CD4-positive, alpha-beta T cell (primary cell): Measurements from ENCODE around the gene GP1BB. TPM values are rescaled to one million over a fixed set of nuclear protein-coding genes. Genes with fewer than 3 reads are reported as not detected.

Experiments used
- ATAC-seq: fragments of 200-7000 bp; cut with Tn5 transposase; one replicate; pipeline ENCODE4 v1.10.0; 2022; ENCODE audit warnings: mild to moderate bottlenecking; ENCODE audit not compliant: poor library complexity
- CTCF ChIA-PET: fragments of 350-600 bp; sonication (Branson Sonifier 250); formaldehyde crosslinking; loops from one replicate; lab custom pipeline; 2021; ENCODE audit warnings: antibody characterized with exemption, inconsistent platforms; lab: Charles Lee
- POLR2A ChIA-PET: fragments of 350-600 bp; sonication (Branson Sonifier 250); formaldehyde crosslinking; loops from one replicate; lab custom pipeline; 2021; ENCODE audit warnings: antibody characterized with exemption, inconsistent platforms; lab: Charles Lee
- DNase-seq, 14 experiments: peaks; one replicate each; pipeline ENCODE4 v3.0.0-alpha.2; 2013 to 2020; ENCODE audit warnings: mixed read lengths in 2 of 14
- H3K27ac ChIP-seq, 2 donors: one replicate each; pipeline versions ENCODE4 v1.5.1 to v1.7.0; 2013; ENCODE audit warnings: low read length in 2 of 2, low read depth in 1 of 2, mild to moderate bottlenecking in 1 of 2
- H3K27me3 ChIP-seq, 2 experiments: 1 replicate in 1 of 2; 2 replicates in 1 of 2; pipeline versions ENCODE4 v1.6.1 to v1.7.0; 2013; ENCODE audit warnings: low read length in 2 of 2, control low read depth in 1 of 2, mild to moderate bottlenecking in 1 of 2, moderate library complexity in 1 of 2; ENCODE audit not compliant: insufficient read depth in 2 of 2, control insufficient read depth in 1 of 2
- H3K36me3 ChIP-seq: one replicate; pipeline ENCODE4 v1.6.1; 2013; ENCODE audit warnings: low read length, control low read depth; ENCODE audit not compliant: insufficient read depth
- H3K4me1 ChIP-seq: one replicate; pipeline ENCODE4 v1.6.1; 2013; ENCODE audit warnings: low read length, control low read depth; ENCODE audit not compliant: insufficient read depth
- H3K4me3 ChIP-seq: one replicate; pipeline ENCODE4 v1.5.1; 2013; ENCODE audit warnings: mild to moderate bottlenecking, low read length, moderate library complexity
- H3K9me3 ChIP-seq, 2 experiments: 1 replicate in 1 of 2; 2 replicates in 1 of 2; pipeline versions ENCODE4 v1.6.1 to v1.7.0; 2013; ENCODE audit warnings: low read length in 2 of 2, mild to moderate bottlenecking in 2 of 2, control low read depth in 1 of 2, moderate library complexity in 1 of 2; ENCODE audit not compliant: control insufficient read depth in 1 of 2, insufficient read depth in 1 of 2
- H3K27ac Mint-ChIP-seq: one replicate; pipeline ENCODE4 v1.8.0; 2020; ENCODE audit warnings: mixed read lengths
- H3K27me3 Mint-ChIP-seq: one replicate; pipeline ENCODE4 v1.8.0; 2021; ENCODE audit warnings: mixed read lengths
- H3K36me3 Mint-ChIP-seq: one replicate; pipeline ENCODE4 v1.8.0; 2021; ENCODE audit warnings: low read depth, mixed read lengths
- H3K4me1 Mint-ChIP-seq: one replicate; pipeline ENCODE4 v1.8.0; 2021; ENCODE audit warnings: low read depth, mixed read lengths
- H3K4me3 Mint-ChIP-seq: one replicate; pipeline ENCODE4 v1.8.0; 2020; ENCODE audit warnings: mild to moderate bottlenecking, mixed read lengths
- H3K9me3 Mint-ChIP-seq: one replicate; pipeline ENCODE4 v1.8.0; 2020; ENCODE audit warnings: mixed read lengths
- CTCF ChIP-seq: fragments of 200-600 bp; IDR thresholded peaks from one replicate; pipeline ENCODE4 v1.8.0; 2022; ENCODE audit warnings: antibody characterized with exemption, mild to moderate bottlenecking
- intact Hi-C, 2 experiments: fragments of 100-400 bp; cut with DNase I in 1 of 2; cut with micrococcal nuclease in 1 of 2; formaldehyde crosslinking; loops; one replicate each; pipeline versions ENCODE4 v1.15.1 to v1.9.0; 2023 to 2025; cut with DNase I, micrococcal nuclease
- total RNA-seq, 174 experiments: library from RNA in 2 of 174; stranded (reverse) in 2 of 174; gene quantifications; one replicate each; pipeline ENCODE4 v1.2.3 and lab custom pipeline; 2021 to 2026

GP1BB gene
- total RNA-seq, 2 experiments from 2014 or later: 0.22 TPM; not detected in 1

- ATAC-seq (no peak), DNase-seq (no peak)
- Histone ChIP-seq H3K9me3 (peaks cover 0 to 55% of the 10 kb centered on the region in 2 experiments), H3K27me3 (peaks cover 70 to 80% of the 10 kb centered on the region in 2 experiments), H3K27ac (no peak overlapping the region), H3K36me3 (no peaks in the 10 kb centered on the region), H3K4me3 (no peak overlapping the region), H3K4me1 (peaks cover 29% of the 10 kb centered on the region)
- peaks cover 73% of the 10 kb centered on the region for H3K27me3 Mint-ChIP-seq
- TF ChIP-seq CTCF: no peak
- H3K36me3 Mint-ChIP-seq: no peaks in the 10 kb centered on the region
- H3K4me3 Mint-ChIP-seq: no peak overlapping the region
- H3K27ac Mint-ChIP-seq: no peak overlapping the region
- ChIA-PET CTCF (interaction anchor here (1.7 kb wide), 1 partner anchor 33 kb away, joined by 3 read pairs; no protein-coding TSS in a partner anchor), POLR2A (no interaction called here)
- H3K4me1 Mint-ChIP-seq: peaks cover 28% of the 10 kb centered on the region
- intact Hi-C loops: no loop called here
- no peaks in the 10 kb centered on the region for H3K9me3 Mint-ChIP-seq
These were observed 40.3 kb downstream of the GP1BB start for GRCh38 chr22:19763458-19764298.

- Histone ChIP-seq H3K4me3 (no peak overlapping the region), H3K27me3 (peaks cover 69 to 79% of the 10 kb centered on the region in 2 experiments), H3K36me3 (no peaks in the 10 kb centered on the region), H3K27ac (no peak overlapping the region), H3K9me3 (peaks cover 0 to 54% of the 10 kb centered on the region in 2 experiments), H3K4me1 (peaks cover 29% of the 10 kb centered on the region)
- H3K9me3 Mint-ChIP-seq: no peaks in the 10 kb centered on the region
- no peak for ATAC-seq
- POLR2A ChIA-PET: interaction anchor here (0.7 kb wide), 1 partner anchor 13 kb away, joined by 3 read pairs; no protein-coding TSS in a partner anchor
- peaks cover 28% of the 10 kb centered on the region for H3K4me1 Mint-ChIP-seq
- peaks cover 72% of the 10 kb centered on the region for H3K27me3 Mint-ChIP-seq
- peak overlapping the region; percentile 66 for H3K4me3 Mint-ChIP-seq
- no peak for DNase-seq
- no peak for TF ChIP-seq CTCF
- H3K27ac Mint-ChIP-seq: no peak overlapping the region
- CTCF ChIA-PET: no interaction called here
- H3K36me3 Mint-ChIP-seq: no peaks in the 10 kb centered on the region
- intact Hi-C loops: no loop called here
These were observed 40.9 kb downstream of the GP1BB start for GRCh38 chr22:19764299-19764593.

- ATAC-seq (no peak), DNase-seq (no peak)
- H3K4me1 ChIP-seq: peaks cover 23% of the 10 kb centered on the region
- intact Hi-C loops: no loop called here
- POLR2A ChIA-PET: interaction anchor here (0.7 to 1.0 kb wide), 2 partner anchors 9 to 12 kb away, joined by 3 read pairs; no protein-coding TSS in a partner anchor
- no peak overlapping the region for H3K27ac ChIP-seq
- Mint-ChIP-seq H3K4me3 (peak overlapping the region; percentile 66), H3K4me1 (peaks cover 23% of the 10 kb centered on the region), H3K36me3 (no peaks in the 10 kb centered on the region), H3K9me3 (no peaks in the 10 kb centered on the region), H3K27me3 (peaks cover 73% of the 10 kb centered on the region), H3K27ac (no peak overlapping the region)
- CTCF ChIA-PET: no interaction called here
- no peak for TF ChIP-seq CTCF
- H3K36me3 ChIP-seq: no peaks in the 10 kb centered on the region
- peaks cover 0 to 54% of the 10 kb centered on the region in 2 experiments for H3K9me3 ChIP-seq
- H3K4me3 ChIP-seq: no peak overlapping the region
- peaks cover 70 to 79% of the 10 kb centered on the region in 2 experiments for H3K27me3 ChIP-seq
These were observed 41.5 kb downstream of the GP1BB start for GRCh38 chr22:19764636-19765476.
